HL-60/S4 treated with phorbol 12-myristate 13-acetate at 8.2 ng/mL for 4 days and 3 days (cell line): Measurements from ENCODE around the gene LSAMP.

Experiments
- in situ Hi-C: fragments of 300-500 bp; cut with MboI; formaldehyde crosslinking; loops from 2 replicates; pipeline ENCODE4 v1.15.0; 2022; ENCODE audit warnings: low sequenced_read_pairs

Gene LSAMP

DNA sequence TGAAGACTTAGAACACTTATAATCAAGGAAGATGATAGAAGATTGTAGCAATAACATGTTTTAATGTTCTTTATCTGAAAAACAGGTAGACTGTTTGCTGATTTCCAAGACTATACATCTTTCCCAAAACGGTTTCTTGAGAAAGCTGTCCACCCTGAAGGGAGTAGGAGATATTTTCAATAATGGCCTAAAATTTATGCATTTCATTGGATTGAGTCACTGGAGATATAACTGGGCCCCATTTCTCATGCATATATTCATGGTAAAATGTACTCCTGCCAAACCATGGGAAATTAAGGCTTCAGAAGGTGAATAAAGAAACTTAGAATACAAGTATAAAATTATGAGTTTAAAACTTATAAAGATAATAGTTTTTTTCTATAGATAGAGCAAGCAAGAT, 143.9 kb downstream of the LSAMP start:
- in situ Hi-C loops: no loop called here

- in situ Hi-C loops: no loop called here
These were observed 145.1 kb downstream of the LSAMP start for GRCh38 chr3:116300226-116300625.

DNA sequence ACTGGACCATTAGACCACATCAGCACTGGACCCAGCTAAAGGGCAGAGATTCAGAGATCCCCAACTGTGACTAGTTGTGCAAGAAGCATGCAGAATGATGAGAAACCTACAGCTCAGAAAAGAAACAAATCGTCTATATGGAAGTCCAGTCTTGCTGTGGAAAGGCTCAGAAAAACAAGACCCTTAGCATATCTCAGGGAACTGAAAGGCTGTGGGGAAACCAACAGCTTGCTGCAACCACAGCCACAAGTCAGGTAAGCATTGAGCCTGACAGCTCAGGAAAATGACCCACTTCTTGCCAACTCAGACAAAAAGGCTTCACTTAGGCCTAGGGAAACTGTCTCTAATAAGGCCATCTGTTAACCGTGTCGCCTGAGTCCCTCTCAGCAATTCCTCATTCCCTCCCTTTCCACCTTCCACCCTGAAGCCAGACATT, 145.6 kb downstream of the LSAMP start:
- in situ Hi-C loops: no loop called here

DNA sequence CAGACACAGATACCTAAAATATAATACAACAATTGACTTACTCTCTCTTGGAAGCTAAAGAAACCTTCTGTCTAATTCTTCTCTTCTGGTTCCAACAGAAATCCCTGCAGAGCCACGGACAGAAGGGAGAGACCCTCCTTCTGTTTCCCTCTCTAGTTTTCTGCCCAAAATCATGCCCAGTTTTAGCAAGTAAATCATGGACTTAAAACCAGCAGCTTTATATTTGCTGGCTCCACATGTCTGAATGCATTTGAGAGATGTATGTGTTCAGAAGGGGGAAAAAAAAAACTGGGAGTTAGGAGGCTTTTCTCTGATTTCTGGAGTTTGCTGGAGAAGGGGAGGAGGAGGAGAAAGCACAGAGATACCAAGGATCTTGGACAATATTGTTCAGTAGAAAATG, 147.1 kb downstream of the LSAMP start:
- in situ Hi-C loops: no loop called here

DNA sequence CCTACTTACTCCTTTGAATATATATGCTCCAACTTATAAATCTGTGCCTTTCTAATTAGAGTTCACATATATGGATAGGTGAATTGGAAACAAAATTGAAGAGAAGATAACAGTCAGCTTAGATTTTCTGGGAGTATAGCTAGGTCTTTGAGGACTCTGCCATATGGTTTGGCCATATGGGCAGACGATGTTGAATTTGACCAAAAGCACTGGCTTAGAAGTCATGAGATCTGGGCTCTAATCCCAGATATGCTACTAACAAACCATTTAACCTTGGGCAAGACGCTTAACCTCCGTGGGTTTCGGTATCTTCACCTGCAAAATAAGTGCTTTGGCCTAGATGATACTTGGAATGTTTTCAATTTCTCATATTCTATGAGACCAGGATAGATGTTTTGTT, 154.1 kb downstream of the LSAMP start:
- in situ Hi-C loops: no loop called here

DNA sequence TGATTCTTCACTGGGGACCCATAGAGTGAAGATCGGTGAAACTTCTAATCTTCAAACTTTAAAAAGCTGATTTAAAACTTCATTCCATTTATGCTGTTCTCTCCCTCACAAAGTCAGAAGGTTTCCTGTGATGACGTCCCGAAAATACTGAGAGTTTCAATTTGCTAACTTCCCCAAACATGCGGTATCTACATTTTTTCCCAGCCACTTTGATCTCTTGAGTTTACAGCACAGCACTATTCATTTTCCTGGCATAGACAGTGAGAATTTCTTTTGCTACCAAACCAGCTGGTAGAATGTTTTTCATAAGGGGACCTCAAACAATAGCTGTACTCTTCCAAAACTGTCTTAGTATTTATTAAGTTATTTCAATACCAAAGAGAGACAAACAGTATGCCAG, 156.8 kb downstream of the LSAMP start:
- in situ Hi-C loops: no loop called here

DNA sequence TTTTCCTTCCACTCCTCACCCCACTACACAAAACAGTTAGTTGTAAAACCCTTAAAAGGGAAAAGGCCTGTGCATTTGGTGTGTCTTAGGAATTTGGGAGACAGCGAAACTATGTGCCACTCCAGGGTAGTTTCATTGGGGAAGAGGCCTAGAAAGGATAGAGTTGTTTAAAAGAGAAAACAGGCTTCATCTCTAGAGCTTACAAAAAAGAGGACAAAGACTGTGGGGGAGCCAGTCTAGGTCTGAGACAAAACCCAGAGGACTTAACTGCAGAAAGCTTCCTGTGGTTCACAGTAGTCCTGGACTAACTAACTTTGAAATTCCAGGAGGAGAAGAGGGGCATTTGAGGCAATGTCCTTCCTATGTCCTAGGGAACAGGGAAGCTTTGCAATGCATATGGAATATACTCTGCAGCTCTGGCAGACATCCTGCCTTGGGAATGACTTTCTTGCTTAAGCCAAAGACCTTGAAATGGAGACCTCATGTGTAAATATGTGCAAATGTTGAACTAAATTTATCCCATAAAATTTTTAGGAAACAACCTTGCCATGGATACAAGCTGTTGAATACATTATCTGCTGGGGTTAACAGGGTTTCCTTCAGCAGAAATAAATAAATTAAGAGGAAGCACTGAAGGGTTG, 159.4 kb downstream of the LSAMP start:
- in situ Hi-C loops: no loop called here

- in situ Hi-C loops: no loop called here
These were observed 163.8 kb downstream of the LSAMP start for GRCh38 chr3:116281313-116282143.

DNA sequence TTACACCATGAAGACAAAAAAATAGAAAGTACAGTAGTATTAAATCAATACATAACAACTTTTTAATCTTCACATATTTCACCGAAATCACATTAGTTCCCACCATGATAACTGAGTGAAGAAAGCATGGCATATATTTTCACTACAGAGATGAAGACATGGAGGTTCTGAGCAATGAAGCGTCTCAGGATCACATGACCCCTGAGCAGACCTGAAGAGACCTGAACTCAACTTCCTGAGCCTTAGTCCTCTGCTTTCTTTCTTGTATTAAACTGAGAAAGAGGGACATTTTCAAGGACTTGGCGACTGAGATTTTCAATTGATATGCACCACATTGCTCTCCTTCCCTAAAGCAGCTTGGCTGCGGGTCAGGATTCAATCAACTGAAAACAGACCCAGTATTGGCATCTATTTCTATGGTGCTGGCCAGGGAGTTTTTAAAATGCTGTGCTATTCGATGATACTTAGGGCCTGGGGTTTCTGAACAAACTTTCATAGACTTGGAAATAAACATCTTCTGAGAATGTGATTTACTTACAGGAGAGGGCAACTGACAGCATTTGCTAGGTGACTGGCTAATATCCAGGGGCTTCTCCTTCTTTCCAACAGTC, 165.1 kb downstream of the LSAMP start:
- in situ Hi-C loops: no loop called here

DNA sequence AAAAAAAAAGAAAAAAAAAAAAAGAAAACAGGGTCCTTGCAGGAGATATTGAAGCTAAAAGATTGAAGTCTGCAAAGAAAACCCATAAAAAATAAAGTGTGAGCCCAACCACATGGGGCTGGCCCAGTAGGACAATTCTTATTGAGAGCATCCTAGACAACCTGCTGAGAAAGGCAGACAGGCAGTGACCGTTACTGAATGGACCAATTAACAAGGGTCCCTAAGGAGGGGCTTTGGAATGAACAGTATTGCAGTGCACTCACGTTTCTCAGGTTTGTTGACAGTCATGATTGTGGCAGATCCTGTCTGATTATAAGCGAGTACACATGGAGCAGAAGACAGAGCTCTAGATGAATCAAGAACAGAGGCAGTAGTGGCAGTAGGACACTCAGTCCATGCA, 168.6 kb downstream of the LSAMP start:
- in situ Hi-C loops: no loop called here

GRCh38 chr3:116270056-116270455, 175.2 kb downstream of the LSAMP start:
- in situ Hi-C loops: no loop called here

- in situ Hi-C loops: no loop called here
These were observed 178.2 kb downstream of the LSAMP start for GRCh38 chr3:116267116-116267515.

DNA sequence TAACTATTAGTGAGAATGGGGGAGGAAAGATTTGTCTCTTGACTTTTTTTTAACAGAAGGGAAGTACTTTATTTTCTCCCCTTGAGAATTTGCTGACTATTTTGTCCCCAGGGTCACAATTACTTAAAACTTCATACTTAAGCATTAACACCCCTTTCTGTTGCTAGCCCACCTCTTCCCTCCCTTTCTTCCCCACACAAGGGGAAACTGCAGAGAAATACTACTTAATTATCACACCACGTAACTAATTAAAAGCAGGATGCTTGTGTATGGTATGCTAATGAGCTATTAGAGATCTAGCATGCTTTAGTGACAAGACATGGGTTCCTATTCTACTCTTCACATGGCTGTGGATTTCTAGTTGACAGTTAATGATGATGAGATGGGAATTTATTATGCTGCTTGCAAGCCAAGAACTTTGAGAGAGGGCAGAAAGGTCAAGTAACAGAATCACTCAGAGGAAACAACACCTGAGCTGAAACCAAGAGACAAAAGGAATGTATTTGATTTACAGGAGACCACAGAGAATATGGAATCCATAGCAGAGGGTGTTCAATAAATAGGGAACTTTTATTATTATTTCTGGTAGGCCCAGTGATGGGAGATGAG, 179.2 kb downstream of the LSAMP start:
- in situ Hi-C loops: no loop called here

DNA sequence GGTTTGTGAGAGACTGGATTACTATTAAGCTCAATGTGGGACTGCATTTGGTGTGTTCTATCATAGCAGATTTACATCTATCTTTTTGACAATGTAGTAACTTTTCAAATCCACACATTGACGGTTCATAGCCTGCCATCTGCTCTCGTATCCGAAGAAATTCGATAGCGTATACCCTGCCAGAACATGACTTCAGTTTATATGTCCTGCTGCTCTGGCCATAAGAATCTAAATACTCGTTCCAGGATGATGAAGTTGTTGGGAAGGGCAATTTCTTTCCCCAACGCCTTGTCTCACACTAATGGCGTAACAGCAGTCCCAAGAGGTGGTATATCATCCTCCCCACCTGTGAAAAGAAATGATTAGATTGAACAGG, 180.0 kb downstream of the LSAMP start:
- in situ Hi-C loops: no loop called here

DNA sequence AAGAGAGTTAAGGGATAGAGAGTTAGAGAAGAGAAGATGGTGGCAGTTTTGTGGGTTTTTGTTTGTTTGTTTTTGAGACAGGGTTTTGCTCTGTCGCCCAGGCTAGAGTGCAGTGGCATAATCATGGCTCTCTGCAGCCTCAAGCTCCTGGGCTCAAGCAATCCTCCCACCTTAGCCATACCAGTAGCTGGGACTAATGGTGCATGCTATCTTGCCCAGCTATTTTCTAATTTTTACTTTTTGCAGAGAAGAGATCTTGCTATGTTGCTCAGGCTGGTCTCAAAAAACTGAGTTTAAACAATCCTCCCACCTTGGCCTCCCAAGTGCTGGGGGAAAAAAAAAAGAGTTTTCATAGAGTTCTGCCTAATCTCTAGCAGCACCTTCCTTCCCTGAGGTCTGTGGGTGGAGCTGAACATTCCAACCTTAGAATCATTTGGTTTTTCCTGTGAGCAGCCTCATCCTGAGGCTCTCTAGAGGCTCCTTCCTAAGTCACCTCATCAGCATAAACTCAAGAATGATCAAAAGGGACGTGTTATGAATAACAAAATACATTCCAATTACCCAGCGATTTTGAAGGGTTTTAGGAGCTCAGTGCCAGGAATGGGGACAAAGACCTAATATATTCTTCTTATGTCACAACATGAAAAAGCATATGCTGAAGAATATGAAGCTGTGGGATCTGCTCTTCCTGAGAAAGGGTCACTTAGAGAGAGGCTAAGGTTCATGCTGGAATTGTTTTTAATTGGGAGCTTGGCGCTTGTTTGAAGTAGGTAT, 180.6 kb downstream of the LSAMP start:
- in situ Hi-C loops: no loop called here

DNA sequence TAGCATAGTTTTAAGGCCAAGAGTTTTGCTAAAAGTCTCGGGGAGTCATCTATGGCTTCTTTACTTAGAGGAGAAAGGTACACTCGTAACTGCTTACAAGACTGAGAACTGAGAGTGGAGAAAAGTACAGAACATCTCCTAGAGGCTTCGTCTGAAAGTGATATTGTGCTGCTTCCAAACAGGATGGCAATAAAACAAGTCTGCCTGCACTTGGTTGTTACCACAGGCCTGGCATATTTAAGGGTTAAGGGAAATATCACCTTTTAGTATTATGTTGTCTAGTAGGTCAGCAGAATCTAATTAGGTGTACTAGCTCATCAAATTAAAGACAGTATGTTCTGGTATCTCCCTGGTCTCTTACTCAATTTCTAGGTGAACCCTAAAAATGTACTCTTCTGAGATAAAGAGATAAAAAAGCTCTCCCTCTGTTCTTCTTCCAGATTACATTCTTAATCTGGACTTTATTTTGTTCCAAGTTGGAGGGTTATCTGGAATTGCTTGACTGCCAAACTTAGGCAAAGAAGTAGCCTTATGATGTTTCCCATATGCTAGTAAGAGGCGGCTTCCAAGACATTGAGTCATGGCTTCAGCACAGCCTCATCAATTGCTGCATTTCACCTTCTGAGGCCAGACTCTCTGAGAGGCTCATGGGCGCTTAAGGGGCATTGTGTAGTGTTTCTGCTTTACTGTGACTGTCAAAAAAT, 181.3 kb downstream of the LSAMP start:
- in situ Hi-C loops: no loop called here

DNA sequence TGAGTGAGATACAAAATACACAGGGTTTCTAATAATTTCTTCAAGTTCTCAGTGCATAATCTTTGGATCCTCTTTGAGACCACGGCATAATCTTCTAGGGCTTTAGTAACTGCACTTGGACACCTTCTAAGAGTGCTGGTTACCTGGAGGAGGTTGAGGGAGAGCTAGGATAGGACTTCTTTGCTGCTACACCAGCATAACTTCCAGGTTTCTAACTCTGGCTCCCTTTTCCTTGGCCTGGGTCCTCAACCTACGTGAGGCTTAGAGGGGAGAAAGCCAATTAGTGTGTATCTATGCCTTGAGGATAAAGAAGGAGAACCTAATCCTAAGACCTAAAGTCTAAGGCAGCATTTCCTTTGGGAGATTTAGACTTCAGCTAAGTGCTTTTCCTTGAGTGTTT, 184.8 kb downstream of the LSAMP start:
- in situ Hi-C loops: no loop called here

DNA sequence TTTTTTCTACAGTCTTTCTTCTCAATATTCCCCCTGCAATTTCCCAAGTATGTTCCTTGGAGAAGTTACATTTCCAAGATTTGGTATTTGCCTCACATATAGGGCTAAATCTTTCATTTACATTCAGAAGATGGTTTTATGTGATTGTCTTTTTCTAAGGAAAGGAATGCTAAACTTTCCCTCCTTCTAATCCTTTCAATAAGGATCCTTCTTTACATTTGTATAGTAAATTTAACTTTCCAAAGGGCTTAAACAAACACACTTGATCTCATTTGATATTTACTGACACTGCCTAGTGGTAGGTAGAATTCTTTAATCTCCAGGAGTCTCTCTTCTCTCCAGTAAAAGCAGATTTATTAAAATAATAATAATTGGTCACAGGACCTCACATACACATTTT, 185.3 kb downstream of the LSAMP start:
- in situ Hi-C loops: no loop called here

GRCh38 chr3:116256843-116257485, 188.3 kb downstream of the LSAMP start:
- in situ Hi-C loops: no loop called here

GRCh38 chr3:116254541-116254940, 190.7 kb downstream of the LSAMP start:
- in situ Hi-C loops: no loop called here
